Panc1 (cell line): ENCODE results near the gene AOC1. TPM values are rescaled to one million over a fixed set of nuclear protein-coding genes. Genes with fewer than 3 reads are reported as not detected.

Source experiments
- ATAC-seq: fragments of 200-7000 bp; cut with Tn5 transposase; 2 replicates; pipeline ENCODE4 v1.9.1; 2020; ENCODE audit warnings: mild to moderate bottlenecking, moderate library complexity
- BruUV-seq: library from RNA; stranded (reverse); fragments of 400-500 nt; replicated peaks from 2 replicates; lab custom pipeline; 2021; lab: Mats Ljungman, UMichigan
- CTCF ChIA-PET: fragments of 300-600 bp; sonication (Branson Sonifier 250); formaldehyde crosslinking; loops from one replicate; lab custom pipeline; 2022; ENCODE audit warnings: antibody characterized with exemption; lab: Charles Lee
- POLR2A ChIA-PET: fragments of 300-600 bp; sonication (Branson Sonifier 250); formaldehyde crosslinking; loops from one replicate; lab custom pipeline; 2022; ENCODE audit warnings: antibody characterized with exemption; lab: Charles Lee
- DNase-seq: peaks from one replicate; pipeline ENCODE4 v3.0.0-alpha.2; 2010; ENCODE audit warnings: low read depth, low spot score
- H3K27ac ChIP-seq: 2 replicates; pipeline ENCODE4 v1.5.1; 2011; ENCODE audit warnings: mild to moderate bottlenecking, low read length, inconsistent platforms
- H3K27me3 ChIP-seq: fragments of 200-500 bp; sonication (Bioruptor generic); 2 replicates; pipeline ENCODE4 v1.6.0; 2014; ENCODE audit warnings: low read length, inconsistent platforms; ENCODE audit not compliant: control insufficient read depth, insufficient read depth
- H3K36me3 ChIP-seq: fragments of 200-500 bp; sonication (Bioruptor generic); 2 replicates; pipeline ENCODE4 v1.5.1; 2014; ENCODE audit warnings: inconsistent platforms, mild to moderate bottlenecking, low read length, moderate library complexity; ENCODE audit not compliant: control insufficient read depth, insufficient read depth
- H3K4me1 ChIP-seq: 2 replicates; pipeline ENCODE4 v1.5.1; 2011; ENCODE audit warnings: inconsistent platforms, mild to moderate bottlenecking, low read length, moderate library complexity; ENCODE audit not compliant: control insufficient read depth, insufficient read depth
- H3K4me3 ChIP-seq, 2 experiments: 2 replicates each; pipeline ENCODE4 v1.5.1; 2011 to 2012; ENCODE audit warnings: low read depth in 2 of 2, low read length in 2 of 2, mild to moderate bottlenecking in 2 of 2, inconsistent platforms in 1 of 2, moderate library complexity in 1 of 2
- H3K9me3 ChIP-seq: fragments of 200-500 bp; sonication (Bioruptor generic); 2 replicates; pipeline ENCODE4 v1.5.1; 2014; ENCODE audit warnings: low read depth, mild to moderate bottlenecking, inconsistent platforms, low read length, moderate library complexity; ENCODE audit not compliant: control insufficient read depth, insufficient read depth
- POLR2AphosphoS5 ChIP-seq: IDR thresholded peaks from 2 replicates; pipeline ENCODE4 v1.6.1; 2012; ENCODE audit warnings: mild to moderate bottlenecking, low read depth, low read length, moderate library complexity
- SIN3A ChIP-seq: IDR thresholded peaks from 2 replicates; pipeline ENCODE4 v1.6.1; 2012; ENCODE audit warnings: low read depth, mild to moderate bottlenecking, low read length, moderate library complexity, borderline replicate concordance; ENCODE audit not compliant: insufficient read depth
- TCF7L2 ChIP-seq: IDR thresholded peaks from 2 replicates; pipeline ENCODE4 v1.6.1; 2011; ENCODE audit warnings: mild to moderate bottlenecking, low read depth, low read length, inconsistent platforms
- in situ Hi-C: cut with HindIII; loops from 2 replicates; pipeline ENCODE4 v1.10.0; 2016; ENCODE audit warnings: low sequenced_read_pairs, low pct_unique_long_range_greater_than_20kb
- intact Hi-C: fragments of 100-400 bp; cut with micrococcal nuclease; formaldehyde crosslinking; loops from one replicate; pipeline ENCODE4 v1.10.0; 2022; ENCODE audit not compliant: unreplicated experiment
- total RNA-seq: library from RNA; stranded (reverse); gene quantifications from one replicate; pipeline ENCODE4 v1.2.1, GENCODE V29; 2021; ENCODE audit not compliant: unreplicated experiment
- TF ChIP-seq, protein P1 (sequence below): fragments of 450-650 bp; IDR thresholded peaks from 2 replicates; pipeline ENCODE4 v1.5.1; 2017; ENCODE audit warnings: mild to moderate bottlenecking
- TF ChIP-seq, protein P2 (sequence below), 2 experiments: IDR thresholded peaks; 2 replicates each; pipeline ENCODE4 v1.6.1; 2011 to 2012; ENCODE audit warnings: low read depth in 2 of 2, control low read depth in 1 of 2, low read length in 1 of 2, mild to moderate bottlenecking in 1 of 2, moderate library complexity in 1 of 2; ENCODE audit not compliant: insufficient read depth in 1 of 2

The AOC1 gene
- total RNA-seq, 1 experiment from 2014 or later, result 0.15 TPM

DNA sequence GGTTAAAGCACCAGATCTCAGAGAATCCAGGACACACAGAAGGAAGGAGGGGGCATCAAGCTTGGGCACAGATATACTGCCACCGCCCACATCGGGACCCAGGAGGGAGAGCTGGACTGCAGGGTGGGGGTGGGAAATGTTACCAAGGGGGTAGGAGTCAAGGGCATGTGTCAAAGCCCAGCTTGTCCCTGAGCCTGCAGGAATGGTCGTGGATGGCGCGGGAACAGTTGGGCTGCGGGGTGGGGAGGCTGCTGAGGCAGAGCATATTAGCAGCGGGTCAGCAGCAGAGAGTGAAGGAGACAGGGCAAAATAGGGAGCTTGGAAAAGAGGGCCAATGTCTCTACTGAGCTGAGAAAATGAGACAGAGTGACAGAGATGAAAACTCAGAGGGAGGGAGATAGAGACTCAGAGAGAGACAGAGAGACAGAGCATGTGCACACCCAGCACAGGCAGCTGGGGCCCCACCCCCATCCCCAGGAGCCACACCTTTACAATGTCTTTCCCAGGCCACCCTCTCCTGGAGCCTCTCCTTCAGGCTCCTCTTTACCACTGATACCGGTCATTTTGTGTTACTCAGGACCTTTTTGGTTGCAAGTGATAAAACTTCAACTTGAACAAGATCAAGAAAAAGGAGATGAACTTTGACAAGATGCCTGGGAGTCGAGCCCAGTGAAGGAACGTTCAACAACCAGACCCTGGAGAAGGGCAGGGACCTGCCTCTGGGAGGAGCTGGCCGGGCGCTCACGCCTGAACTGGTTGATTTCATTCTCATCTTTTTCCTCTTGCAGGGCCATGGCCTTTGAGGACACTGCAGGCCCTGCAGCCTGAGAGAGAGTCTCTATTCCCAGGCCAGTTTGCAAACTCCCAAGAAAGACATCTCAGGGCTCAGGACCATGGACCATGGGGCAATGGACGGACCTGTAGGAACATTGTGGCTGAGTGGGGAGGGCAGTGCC, 50.0 kb downstream of the AOC1 start:
- ATAC-seq (no peak; the same call in 1 of the 2 replicates), DNase-seq (no peak)
- intact Hi-C loops, result no loop called here
- Histone ChIP-seq H3K4me3 (no peak overlapping the region), H3K4me1 (peaks cover 11% of the 10 kb centered on the region; the same call in 1 of the 2 replicates), H3K27ac (no peak overlapping the region), H3K36me3 (no peaks in the 10 kb centered on the region), H3K9me3 (no peaks in the 10 kb centered on the region), H3K27me3 (no peaks in the 10 kb centered on the region)
- BruUV-seq, result no TSS peak
- CTCF ChIA-PET, result no interaction called here
- POLR2A ChIA-PET, result no interaction called here
- in situ Hi-C loops, result no loop called here
- TF ChIP-seq POLR2AphosphoS5 (no peak), TCF7L2 (no peak)
- TF ChIP-seq, protein P1, sequence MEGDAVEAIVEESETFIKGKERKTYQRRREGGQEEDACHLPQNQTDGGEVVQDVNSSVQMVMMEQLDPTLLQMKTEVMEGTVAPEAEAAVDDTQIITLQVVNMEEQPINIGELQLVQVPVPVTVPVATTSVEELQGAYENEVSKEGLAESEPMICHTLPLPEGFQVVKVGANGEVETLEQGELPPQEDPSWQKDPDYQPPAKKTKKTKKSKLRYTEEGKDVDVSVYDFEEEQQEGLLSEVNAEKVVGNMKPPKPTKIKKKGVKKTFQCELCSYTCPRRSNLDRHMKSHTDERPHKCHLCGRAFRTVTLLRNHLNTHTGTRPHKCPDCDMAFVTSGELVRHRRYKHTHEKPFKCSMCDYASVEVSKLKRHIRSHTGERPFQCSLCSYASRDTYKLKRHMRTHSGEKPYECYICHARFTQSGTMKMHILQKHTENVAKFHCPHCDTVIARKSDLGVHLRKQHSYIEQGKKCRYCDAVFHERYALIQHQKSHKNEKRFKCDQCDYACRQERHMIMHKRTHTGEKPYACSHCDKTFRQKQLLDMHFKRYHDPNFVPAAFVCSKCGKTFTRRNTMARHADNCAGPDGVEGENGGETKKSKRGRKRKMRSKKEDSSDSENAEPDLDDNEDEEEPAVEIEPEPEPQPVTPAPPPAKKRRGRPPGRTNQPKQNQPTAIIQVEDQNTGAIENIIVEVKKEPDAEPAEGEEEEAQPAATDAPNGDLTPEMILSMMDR, result no peak

DNA sequence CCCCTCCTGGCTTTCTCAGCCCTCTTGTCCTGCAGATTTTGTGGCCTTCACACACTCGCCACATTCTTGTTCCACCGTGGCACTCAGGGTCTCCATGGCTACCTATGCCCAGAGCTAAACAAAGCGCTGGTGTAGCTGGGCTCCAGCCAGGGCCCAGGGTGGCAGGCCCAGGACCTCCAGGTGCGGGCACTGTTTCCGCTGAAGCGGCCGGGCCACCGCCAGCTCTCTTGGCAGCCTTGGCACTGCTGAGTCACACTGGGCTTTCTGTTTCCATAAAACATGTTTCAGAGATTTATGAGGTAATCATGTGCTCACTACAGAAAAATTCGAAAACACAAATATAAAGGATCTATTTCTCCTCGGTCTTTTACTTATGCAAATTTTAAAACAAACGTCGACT, 51.3 kb downstream of the AOC1 start:
- DNase-seq (no peak), ATAC-seq (peak; percentile 60)
- H3K27me3 ChIP-seq, result no peaks in the 10 kb centered on the region
- no peak overlapping the region for H3K27ac ChIP-seq
- no peak overlapping the region for H3K4me3 ChIP-seq
- H3K36me3 ChIP-seq, result no peaks in the 10 kb centered on the region
- intact Hi-C loops, result no loop called here
- BruUV-seq, result no TSS peak
- in situ Hi-C loops, result no loop called here
- H3K9me3 ChIP-seq, result no peaks in the 10 kb centered on the region
- TF ChIP-seq, protein P2, sequence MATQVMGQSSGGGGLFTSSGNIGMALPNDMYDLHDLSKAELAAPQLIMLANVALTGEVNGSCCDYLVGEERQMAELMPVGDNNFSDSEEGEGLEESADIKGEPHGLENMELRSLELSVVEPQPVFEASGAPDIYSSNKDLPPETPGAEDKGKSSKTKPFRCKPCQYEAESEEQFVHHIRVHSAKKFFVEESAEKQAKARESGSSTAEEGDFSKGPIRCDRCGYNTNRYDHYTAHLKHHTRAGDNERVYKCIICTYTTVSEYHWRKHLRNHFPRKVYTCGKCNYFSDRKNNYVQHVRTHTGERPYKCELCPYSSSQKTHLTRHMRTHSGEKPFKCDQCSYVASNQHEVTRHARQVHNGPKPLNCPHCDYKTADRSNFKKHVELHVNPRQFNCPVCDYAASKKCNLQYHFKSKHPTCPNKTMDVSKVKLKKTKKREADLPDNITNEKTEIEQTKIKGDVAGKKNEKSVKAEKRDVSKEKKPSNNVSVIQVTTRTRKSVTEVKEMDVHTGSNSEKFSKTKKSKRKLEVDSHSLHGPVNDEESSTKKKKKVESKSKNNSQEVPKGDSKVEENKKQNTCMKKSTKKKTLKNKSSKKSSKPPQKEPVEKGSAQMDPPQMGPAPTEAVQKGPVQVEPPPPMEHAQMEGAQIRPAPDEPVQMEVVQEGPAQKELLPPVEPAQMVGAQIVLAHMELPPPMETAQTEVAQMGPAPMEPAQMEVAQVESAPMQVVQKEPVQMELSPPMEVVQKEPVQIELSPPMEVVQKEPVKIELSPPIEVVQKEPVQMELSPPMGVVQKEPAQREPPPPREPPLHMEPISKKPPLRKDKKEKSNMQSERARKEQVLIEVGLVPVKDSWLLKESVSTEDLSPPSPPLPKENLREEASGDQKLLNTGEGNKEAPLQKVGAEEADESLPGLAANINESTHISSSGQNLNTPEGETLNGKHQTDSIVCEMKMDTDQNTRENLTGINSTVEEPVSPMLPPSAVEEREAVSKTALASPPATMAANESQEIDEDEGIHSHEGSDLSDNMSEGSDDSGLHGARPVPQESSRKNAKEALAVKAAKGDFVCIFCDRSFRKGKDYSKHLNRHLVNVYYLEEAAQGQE (IDR thresholded peaks at IDR 0.05; ENCODE audit: insufficient read depth in 1 of 2, low read depth in 2 of 2, low read length in 1 of 2), result no peak
- TF ChIP-seq SIN3A (no peak), POLR2AphosphoS5 (no peak), TCF7L2 (no peak)
- TF ChIP-seq, protein P1, result no peak
- CTCF ChIA-PET, result interaction anchor here (0.5 to 0.6 kb wide), 2 partner anchors 84 to 158 kb away, joined by 3 to 4 read pairs; no protein-coding TSS in a partner anchor
- POLR2A ChIA-PET, result no interaction called here
- peaks cover 9% of the 10 kb centered on the region; the same call in 1 of the 2 replicates for H3K4me1 ChIP-seq
